ENCODE measurements around the gene RANBP10. TPM values are rescaled to one million over a fixed set of nuclear protein-coding genes. Genes with fewer than 3 reads are reported as not detected.

The RANBP10 gene
- total and polyA plus RNA-seq, 9 of the 15 experiments (the other 6 are each of a cell fraction or from before 2014, with no cell fraction given), result 0.61 to 19.3 (median 5.9) TPM

GRCh38 chr16:67806428-67807147 is at the start of gene RANBP10, which contains the start of gene TSNAXIP1 (continued):
- TF ChIP-seq, protein P1, sequence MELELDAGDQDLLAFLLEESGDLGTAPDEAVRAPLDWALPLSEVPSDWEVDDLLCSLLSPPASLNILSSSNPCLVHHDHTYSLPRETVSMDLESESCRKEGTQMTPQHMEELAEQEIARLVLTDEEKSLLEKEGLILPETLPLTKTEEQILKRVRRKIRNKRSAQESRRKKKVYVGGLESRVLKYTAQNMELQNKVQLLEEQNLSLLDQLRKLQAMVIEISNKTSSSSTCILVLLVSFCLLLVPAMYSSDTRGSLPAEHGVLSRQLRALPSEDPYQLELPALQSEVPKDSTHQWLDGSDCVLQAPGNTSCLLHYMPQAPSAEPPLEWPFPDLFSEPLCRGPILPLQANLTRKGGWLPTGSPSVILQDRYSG (tag; conservative IDR thresholded peaks at IDR 0.05; ENCODE audit: low read depth), result peak; percentile 81; the same call in 1 of the 2 replicates
- TF ChIP-seq KAT7 (CRISPR knock-in tag; IDR thresholded peaks at IDR 0.05; ENCODE audit: borderline replicate concordance), result peak; percentile 41; the same call in 1 of the 2 replicates
- TF ChIP-seq, protein P2, sequence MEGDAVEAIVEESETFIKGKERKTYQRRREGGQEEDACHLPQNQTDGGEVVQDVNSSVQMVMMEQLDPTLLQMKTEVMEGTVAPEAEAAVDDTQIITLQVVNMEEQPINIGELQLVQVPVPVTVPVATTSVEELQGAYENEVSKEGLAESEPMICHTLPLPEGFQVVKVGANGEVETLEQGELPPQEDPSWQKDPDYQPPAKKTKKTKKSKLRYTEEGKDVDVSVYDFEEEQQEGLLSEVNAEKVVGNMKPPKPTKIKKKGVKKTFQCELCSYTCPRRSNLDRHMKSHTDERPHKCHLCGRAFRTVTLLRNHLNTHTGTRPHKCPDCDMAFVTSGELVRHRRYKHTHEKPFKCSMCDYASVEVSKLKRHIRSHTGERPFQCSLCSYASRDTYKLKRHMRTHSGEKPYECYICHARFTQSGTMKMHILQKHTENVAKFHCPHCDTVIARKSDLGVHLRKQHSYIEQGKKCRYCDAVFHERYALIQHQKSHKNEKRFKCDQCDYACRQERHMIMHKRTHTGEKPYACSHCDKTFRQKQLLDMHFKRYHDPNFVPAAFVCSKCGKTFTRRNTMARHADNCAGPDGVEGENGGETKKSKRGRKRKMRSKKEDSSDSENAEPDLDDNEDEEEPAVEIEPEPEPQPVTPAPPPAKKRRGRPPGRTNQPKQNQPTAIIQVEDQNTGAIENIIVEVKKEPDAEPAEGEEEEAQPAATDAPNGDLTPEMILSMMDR (IDR thresholded peaks at IDR 0.05 in 2 of 3, conservative IDR thresholded peaks at IDR 0.05 in 1 of 3; ENCODE audit: insufficient read depth in 2 of 3, low read depth in 1 of 3, low read length in 3 of 3), result no peak
- TF ChIP-seq ZNF232 (CRISPR knock-in tag; IDR thresholded peaks at IDR 0.05), result no peak
- TF ChIP-seq DIDO1 (tag; IDR thresholded peaks at IDR 0.05; ENCODE audit: low read depth), result no peak
- TF ChIP-seq ZNF766 (CRISPR knock-in tag; conservative IDR thresholded peaks at IDR 0.05), result peak; percentile 99
- peak; percentile 88; the same call in 1 of the 2 replicates for TF ChIP-seq BACH1 (tag; IDR thresholded peaks at IDR 0.05)
- no peak for TF ChIP-seq STAT5A (IDR thresholded peaks at IDR 0.05; ENCODE audit: borderline replicate concordance, low read length)
- no peak for TF ChIP-seq MYBL2 (IDR thresholded peaks at IDR 0.05; ENCODE audit: low read depth)
- TF ChIP-seq MYBL2 (CRISPR knock-in tag; IDR thresholded peaks at IDR 0.05; ENCODE audit: borderline replicate concordance), result no peak
- peak; percentile 93 for TF ChIP-seq ZNF175 (CRISPR knock-in tag; IDR thresholded peaks at IDR 0.05; ENCODE audit: low read depth)
- peak; percentile 60; the same call in 1 of the 2 replicates for TF ChIP-seq ZNF561 (CRISPR knock-in tag; conservative IDR thresholded peaks at IDR 0.05)
- peak in 1 of 2 experiments; percentile 58; a peak in 1 of 4 replicates for TF ChIP-seq ZMIZ1 (IDR thresholded peaks at IDR 0.05; ENCODE audit: low read depth in 2 of 2, low read length in 2 of 2)
- no peak for TF ChIP-seq DPF2 (IDR thresholded peaks at IDR 0.05)
- no peak for TF ChIP-seq ZNF41 (CRISPR knock-in tag; conservative IDR thresholded peaks at IDR 0.05)
- TF ChIP-seq ZNF311 (CRISPR knock-in tag; IDR thresholded peaks at IDR 0.05), result peak; percentile 79; the same call in 1 of the 2 replicates
- no peak for TF ChIP-seq FOXA1 (IDR thresholded peaks at IDR 0.05; ENCODE audit: borderline replicate concordance)
